Muscle of leg (tissue), 11 donors: ENCODE measurements around the gene VIT. TPM values are rescaled to one million over a fixed set of nuclear protein-coding genes. Genes with fewer than 3 reads are reported as not detected.

Source experiments
- DNase-seq: peaks from one replicate; pipeline ENCODE4 v3.0.0; 2013
- H3K27ac ChIP-seq: one replicate; pipeline ENCODE4 v1.5.1; 2013; ENCODE audit warnings: mild to moderate bottlenecking, low read length, control low read depth
- H3K27me3 ChIP-seq: one replicate; pipeline ENCODE4 v1.6.1; 2013; ENCODE audit warnings: low read length; ENCODE audit not compliant: control insufficient read depth, insufficient read depth
- H3K36me3 ChIP-seq: one replicate; pipeline ENCODE4 v1.6.1; 2013; ENCODE audit warnings: low read length; ENCODE audit not compliant: control insufficient read depth, insufficient read depth
- H3K4me1 ChIP-seq: one replicate; pipeline ENCODE4 v1.6.1; 2013; ENCODE audit warnings: low read length; ENCODE audit not compliant: control insufficient read depth, insufficient read depth
- H3K4me3 ChIP-seq: one replicate; pipeline ENCODE4 v1.5.1; 2013; ENCODE audit warnings: low read length, control low read depth
- H3K9me3 ChIP-seq: replicated peaks from 2 replicates; pipeline ENCODE4 v1.6.1; 2013; ENCODE audit warnings: low read depth, low read length; ENCODE audit not compliant: control insufficient read depth
- WGBS: methylation state at CpG from one replicate; pipeline ENCODE4 v1.1.5; 2013; ENCODE audit warnings: missing lambda C conversion rate; ENCODE audit not compliant: insufficient coverage; 5-methylcytosine and 5-hydroxymethylcytosine counted together
- polyA plus RNA-seq, 8 donors: library from polyadenylated mRNA; unstranded; fragments of 120-200 nt; gene quantifications; one replicate each; pipeline versions ENCODE4 v1.2.1 to v1.2.3, GENCODE V29; 2013; ENCODE audit warnings: inconsistent platforms in 1 of 8, low replicate concordance in 1 of 8; ENCODE audit not compliant: insufficient read length in 8 of 8, insufficient read depth in 1 of 8
- total RNA-seq: library from RNA; stranded (reverse); fragments of 120-200 nt; gene quantifications from one replicate; pipeline ENCODE4 v1.2.4, GENCODE V29; 2013

Gene VIT
- total and polyA plus RNA-seq, 9 donors, result 1.7 to 9.6 (median 4.9) TPM

DNA sequence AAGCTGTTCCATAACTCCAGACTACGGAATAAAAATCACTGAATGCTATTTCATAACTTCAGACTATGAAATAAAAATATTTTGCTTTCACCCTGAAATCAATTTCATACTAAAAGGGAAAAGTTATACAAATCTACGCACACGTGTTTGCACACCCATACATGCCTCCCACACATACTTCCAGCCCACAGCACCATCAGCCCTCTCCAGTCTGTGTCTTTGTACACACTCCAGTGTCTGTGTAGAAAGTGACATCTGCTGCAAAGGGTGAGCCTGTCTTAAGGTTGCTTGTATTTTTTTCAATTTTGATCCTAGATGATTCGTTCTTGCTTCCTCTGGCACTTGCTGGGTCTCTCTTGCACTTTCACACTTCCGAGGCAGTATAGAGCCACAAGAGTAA, 53.6 kb downstream of the VIT start:
- WGBS, result 83% methylated on average over 1 of the region's 5 CpGs
- DNase-seq, result no peak
- H3K27me3 ChIP-seq, result no peaks in the 10 kb centered on the region

GRCh38 chr2:36753706-36754221, 57.3 kb downstream of the VIT start:
- 27% methylated on average over 4 of the region's 5 CpGs for WGBS
- Histone ChIP-seq H3K27me3 (no peaks in the 10 kb centered on the region), H3K4me1 (no peaks in the 10 kb centered on the region), H3K36me3 (no peaks in the 10 kb centered on the region), H3K9me3 (no peaks in the 10 kb centered on the region), H3K4me3 (no peak overlapping the region), H3K27ac (no peak overlapping the region)
- no peak for DNase-seq

More for the DNA sequence above, 53.6 kb downstream of the VIT start:
- H3K27ac ChIP-seq, result no peak overlapping the region
- H3K9me3 ChIP-seq, result no peaks in the 10 kb centered on the region
- H3K4me3 ChIP-seq, result no peak overlapping the region
- no peaks in the 10 kb centered on the region for H3K36me3 ChIP-seq
- no peaks in the 10 kb centered on the region for H3K4me1 ChIP-seq

- H3K9me3 ChIP-seq, result no peaks in the 10 kb centered on the region
- H3K4me3 ChIP-seq, result no peak overlapping the region
- 100% methylated on average over 1 of the region's 3 CpGs for WGBS
- H3K4me1 ChIP-seq, result no peaks in the 10 kb centered on the region
- H3K27ac ChIP-seq, result no peak overlapping the region
- no peak for DNase-seq
- no peaks in the 10 kb centered on the region for H3K27me3 ChIP-seq
- no peaks in the 10 kb centered on the region for H3K36me3 ChIP-seq
Observed at GRCh38 chr2:36754578-36754977, 58.1 kb downstream of the VIT start.

DNA sequence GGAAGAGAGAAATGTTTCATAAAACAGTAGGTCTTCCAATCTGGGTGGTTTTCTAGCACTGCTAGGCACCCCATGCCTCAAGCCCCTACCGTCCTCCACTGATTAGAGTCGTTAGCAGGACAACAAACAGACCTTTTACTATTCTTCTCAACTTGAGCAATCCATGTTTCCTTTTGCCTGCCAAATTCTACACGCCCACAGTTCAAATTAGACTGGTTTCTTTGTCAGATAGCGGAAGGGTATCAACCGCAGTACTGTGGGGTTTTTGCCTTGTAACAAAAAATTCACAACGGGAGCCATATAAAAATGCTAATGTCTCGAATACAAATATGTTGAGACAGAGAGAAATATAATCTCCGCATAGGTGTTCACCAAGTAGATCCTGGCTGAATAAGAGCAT, 59.9 kb downstream of the VIT start:
- no peaks in the 10 kb centered on the region for H3K4me1 ChIP-seq
- H3K27ac ChIP-seq, result no peak overlapping the region
- H3K36me3 ChIP-seq, result no peaks in the 10 kb centered on the region
- peaks cover 2% of the 10 kb centered on the region for H3K27me3 ChIP-seq
- WGBS, result 20% methylated on average over 1 of the region's 8 CpGs
- no peak overlapping the region for H3K4me3 ChIP-seq
- no peaks in the 10 kb centered on the region for H3K9me3 ChIP-seq
- no peak for DNase-seq

- WGBS, result 51% methylated on average over 4 of the region's 9 CpGs
Observed at GRCh38 chr2:36762764-36763490, 66.4 kb downstream of the VIT start.

DNA sequence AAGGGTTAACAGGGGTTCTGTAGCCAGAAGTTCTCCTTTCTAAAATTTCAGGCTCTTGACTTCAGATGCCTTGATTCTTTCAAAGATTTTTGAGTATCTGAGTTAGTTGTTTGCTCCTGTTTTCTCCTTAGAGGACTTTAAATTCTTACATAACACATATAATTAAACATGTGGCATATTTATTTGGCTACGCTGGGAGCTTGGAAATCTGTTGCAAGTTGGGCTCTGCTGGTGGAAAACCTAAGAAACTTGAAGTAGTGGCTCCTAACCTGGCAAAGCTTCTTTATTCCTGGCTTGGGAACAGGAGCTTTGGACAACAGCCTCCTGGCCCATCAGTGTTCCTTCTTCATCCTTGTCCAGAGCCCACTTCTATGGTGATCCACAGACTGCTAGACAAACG, 72.6 kb downstream of the VIT start:
- 67% methylated on average over 1 of the region's 2 CpGs for WGBS
- DNase-seq, result no peak
- Histone ChIP-seq H3K27me3 (no peaks in the 10 kb centered on the region), H3K27ac (no peak overlapping the region), H3K36me3 (no peaks in the 10 kb centered on the region), H3K9me3 (no peaks in the 10 kb centered on the region), H3K4me3 (no peak overlapping the region), H3K4me1 (no peaks in the 10 kb centered on the region)

More at GRCh38 chr2:36762764-36763490, 66.4 kb downstream of the VIT start:
- H3K4me1 ChIP-seq, result no peaks in the 10 kb centered on the region
- H3K9me3 ChIP-seq, result no peaks in the 10 kb centered on the region
- no peak for DNase-seq
- no peak overlapping the region for H3K4me3 ChIP-seq
- H3K27ac ChIP-seq, result no peak overlapping the region
- no peaks in the 10 kb centered on the region for H3K36me3 ChIP-seq
- peaks cover 2% of the 10 kb centered on the region for H3K27me3 ChIP-seq

DNA sequence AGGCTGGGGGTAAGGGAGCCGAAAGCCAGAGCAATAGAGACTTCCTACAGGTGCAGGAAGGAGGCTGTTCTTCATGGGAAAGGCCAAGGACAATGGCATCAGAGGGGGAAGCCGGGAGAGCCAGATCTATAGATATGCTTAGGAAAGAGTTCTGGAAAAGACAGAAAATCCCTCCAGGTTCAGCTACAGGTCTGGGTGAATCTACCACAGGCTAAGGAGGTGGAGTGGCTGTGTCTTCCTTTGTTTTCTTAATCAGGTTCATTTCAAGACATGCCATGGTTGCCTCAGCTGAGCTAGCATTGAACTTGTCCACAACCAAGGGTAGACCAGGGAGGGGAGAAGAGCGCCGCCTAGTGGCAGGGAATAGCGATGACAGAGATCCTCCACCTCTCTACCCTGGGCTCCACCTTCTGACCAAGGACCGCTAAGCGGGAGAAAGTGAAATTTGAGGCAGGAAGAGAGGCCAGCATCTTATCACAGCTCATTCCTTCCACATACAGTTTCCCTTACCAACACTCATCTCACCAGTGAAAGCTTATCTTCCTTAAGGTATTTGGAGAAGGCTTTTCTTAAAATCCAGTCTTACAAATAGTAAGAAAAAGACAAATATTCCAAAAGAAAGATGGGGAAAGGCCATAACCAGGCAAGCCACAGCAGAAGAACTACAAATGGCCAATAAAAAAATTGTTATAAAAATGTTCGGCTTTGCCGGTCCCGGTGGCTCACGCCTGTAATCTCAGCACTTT, 74.2 kb downstream of the VIT start:
- H3K36me3 ChIP-seq, result no peaks in the 10 kb centered on the region
- DNase-seq, result no peak
- no peaks in the 10 kb centered on the region for H3K27me3 ChIP-seq
- no peaks in the 10 kb centered on the region for H3K9me3 ChIP-seq
- H3K4me1 ChIP-seq, result no peaks in the 10 kb centered on the region
- WGBS, result 86% methylated on average over 5 of the region's 11 CpGs
- H3K4me3 ChIP-seq, result no peak overlapping the region
- H3K27ac ChIP-seq, result no peak overlapping the region

DNA sequence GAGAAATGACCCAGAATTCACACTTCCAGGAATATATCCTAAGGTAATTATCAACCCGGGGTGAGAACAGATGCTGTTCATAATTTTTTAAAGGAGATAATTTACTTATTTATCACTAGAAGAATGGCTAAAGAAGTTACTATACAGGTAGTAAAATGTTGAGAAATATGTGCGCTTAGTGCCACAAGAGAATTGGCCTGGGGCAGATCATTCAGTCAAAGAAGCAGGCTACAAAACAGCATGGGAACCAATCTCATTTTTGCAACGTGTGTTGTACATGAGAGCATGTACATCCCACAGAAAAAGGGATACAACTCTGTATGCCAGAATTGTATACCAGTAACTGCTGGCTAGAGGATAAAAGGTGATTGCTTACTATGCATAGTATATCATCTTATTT, 75.2 kb downstream of the VIT start:
- no peak for DNase-seq
- Histone ChIP-seq H3K27ac (no peak overlapping the region), H3K9me3 (no peaks in the 10 kb centered on the region), H3K4me3 (no peak overlapping the region), H3K36me3 (no peaks in the 10 kb centered on the region), H3K27me3 (no peaks in the 10 kb centered on the region), H3K4me1 (no peaks in the 10 kb centered on the region)
- WGBS, result 86% methylated on average over 1 of the region's 3 CpGs

DNA sequence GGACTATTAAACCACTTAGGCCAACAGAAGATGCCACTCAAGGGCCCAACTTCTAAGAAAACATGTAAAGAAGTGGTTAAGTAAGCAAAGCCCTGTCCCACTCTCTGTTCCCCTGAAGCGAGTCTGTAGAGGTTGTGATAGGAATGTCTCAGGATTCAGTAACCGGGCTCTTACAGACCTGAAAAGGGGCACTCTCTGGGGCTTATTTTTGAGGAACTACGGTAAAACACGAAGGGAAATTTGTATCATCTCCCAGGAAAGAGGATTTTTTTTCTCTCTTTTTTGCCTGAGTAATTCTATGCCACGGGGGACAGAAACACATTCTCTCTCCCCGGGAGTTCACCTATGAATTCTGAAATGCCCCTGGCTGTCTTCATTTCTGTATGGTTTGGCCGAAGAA, 77.4 kb downstream of the VIT start:
- no peak for DNase-seq

GRCh38 chr2:36775261-36775660, 78.8 kb downstream of the VIT start:
- Histone ChIP-seq H3K4me3 (no peak overlapping the region), H3K36me3 (no peaks in the 10 kb centered on the region), H3K27ac (no peak overlapping the region), H3K4me1 (no peaks in the 10 kb centered on the region), H3K27me3 (no peaks in the 10 kb centered on the region), H3K9me3 (no peaks in the 10 kb centered on the region)
- no peak for DNase-seq
- 62% methylated on average over 1 of the region's 3 CpGs for WGBS

More for the DNA sequence above, 77.4 kb downstream of the VIT start:
- no peak overlapping the region for H3K27ac ChIP-seq
- no peaks in the 10 kb centered on the region for H3K27me3 ChIP-seq
- H3K4me3 ChIP-seq, result no peak overlapping the region
- H3K9me3 ChIP-seq, result no peaks in the 10 kb centered on the region
- H3K36me3 ChIP-seq, result no peaks in the 10 kb centered on the region
- WGBS, result 57% methylated on average over 6 of the region's 7 CpGs
- H3K4me1 ChIP-seq, result no peaks in the 10 kb centered on the region
